IPS-NIHi7 (cell line): ENCODE data around the gene ZBBX.
A peak's percentile ranks its signal among the peaks of the same experiment; 100 is the strongest.
"Not testable (repeated sequence)": the region's sequence is repeated elsewhere in the genome, so short reads cannot be mapped to it uniquely, and the experiment has no call there.

Experiments
- DNase-seq: peaks from one replicate; pipeline ENCODE4 v3.0.0; 2012; ENCODE audit warnings: mixed read lengths; ENCODE audit errors: extremely low spot score

Gene ZBBX

GRCh38 chr3:167380004-167380689 is at the start of gene ZBBX:
Gene ZBBX, minus strand, starts transcription at chr3:167380297. Its CDS starts 7,396 bp downstream, at chr3:167372901.
- peak; percentile 90 for DNase-seq

GRCh38 chr3:167426962-167427361 is 46.9 kb upstream of the ZBBX start:
- not testable (repeated sequence) for DNase-seq

GRCh38 chr3:167422396-167422795 is 42.3 kb upstream of the ZBBX start:
- not testable (repeated sequence) for DNase-seq

GRCh38 chr3:167409611-167410010 is 29.5 kb upstream of the ZBBX start:
- no peak for DNase-seq

- peak; percentile 77 for DNase-seq
Measured at GRCh38 chr3:167406876-167407492, 26.9 kb upstream of the ZBBX start.

GRCh38 chr3:167397826-167398225 is 17.7 kb upstream of the ZBBX start:
- DNase-seq: no peak

GRCh38 chr3:167396075-167396474 is 16.0 kb upstream of the ZBBX start:
- no peak for DNase-seq

- DNase-seq: no peak
Measured at GRCh38 chr3:167394003-167394402, 13.9 kb upstream of the ZBBX start.

GRCh38 chr3:167382155-167382554 is 2.1 kb upstream of the ZBBX start:
- no peak for DNase-seq

- no peak for DNase-seq
Measured at GRCh38 chr3:167375478-167375877, 4.6 kb downstream of the ZBBX start.

GRCh38 chr3:167372138-167372537 is 8.0 kb downstream of the ZBBX start:
- DNase-seq: no peak

GRCh38 chr3:167361948-167362347 is 18.1 kb downstream of the ZBBX start:
- DNase-seq: no peak

- DNase-seq: no peak
Measured at GRCh38 chr3:167361306-167361705, 18.8 kb downstream of the ZBBX start.

- no peak for DNase-seq
Measured at GRCh38 chr3:167355446-167355845, 24.7 kb downstream of the ZBBX start.

- DNase-seq: no peak
Measured at GRCh38 chr3:167354751-167355150, 25.3 kb downstream of the ZBBX start.

GRCh38 chr3:167350245-167350862 is 29.7 kb downstream of the ZBBX start:
- no peak for DNase-seq

- DNase-seq: no peak
Measured at GRCh38 chr3:167346171-167346570, 33.9 kb downstream of the ZBBX start.

- no peak for DNase-seq
Measured at GRCh38 chr3:167330993-167331785, 48.9 kb downstream of the ZBBX start.

- DNase-seq: no peak
Measured at GRCh38 chr3:167323572-167323971, 56.5 kb downstream of the ZBBX start.

- DNase-seq: no peak
Measured at GRCh38 chr3:167318996-167319615, 61.0 kb downstream of the ZBBX start.

GRCh38 chr3:167318306-167318705 is 61.8 kb downstream of the ZBBX start:
- no peak for DNase-seq

- DNase-seq: no peak
Measured at GRCh38 chr3:167306319-167306718, 73.8 kb downstream of the ZBBX start.
